ENCODE data around the gene NOD2.

Gene NOD2

DNA sequence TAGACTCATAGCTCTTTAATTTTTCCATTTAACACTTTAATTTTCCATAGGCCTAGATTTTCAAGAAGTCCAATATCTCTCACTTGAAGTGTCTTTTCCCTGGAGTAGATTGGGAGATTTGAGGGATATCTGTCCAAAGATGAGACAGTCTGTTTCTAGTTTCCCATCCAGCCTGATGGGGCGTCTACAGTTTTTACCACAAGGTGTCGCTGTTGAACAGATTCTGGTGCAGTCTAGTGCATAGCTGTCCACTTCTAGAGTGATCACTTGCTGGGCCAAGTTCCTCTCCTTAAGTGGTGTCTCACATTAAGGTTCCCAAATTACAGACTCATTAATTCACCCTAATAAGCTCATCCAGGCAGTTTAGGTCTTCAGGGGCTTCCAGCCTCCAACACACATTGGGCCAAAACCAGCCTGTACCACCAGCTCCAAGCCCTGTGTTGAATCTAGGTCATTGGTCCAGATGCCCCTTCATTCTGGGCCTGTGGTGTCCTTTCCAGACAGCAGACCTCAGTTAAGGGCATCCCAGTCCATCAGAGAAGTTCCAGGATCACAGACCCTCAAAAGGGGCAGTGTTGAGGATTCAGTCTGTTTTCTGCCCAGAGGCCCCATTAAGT lies 21.7 kb upstream of the NOD2 start:
- peak; percentile 32 for DNase-seq

DNA sequence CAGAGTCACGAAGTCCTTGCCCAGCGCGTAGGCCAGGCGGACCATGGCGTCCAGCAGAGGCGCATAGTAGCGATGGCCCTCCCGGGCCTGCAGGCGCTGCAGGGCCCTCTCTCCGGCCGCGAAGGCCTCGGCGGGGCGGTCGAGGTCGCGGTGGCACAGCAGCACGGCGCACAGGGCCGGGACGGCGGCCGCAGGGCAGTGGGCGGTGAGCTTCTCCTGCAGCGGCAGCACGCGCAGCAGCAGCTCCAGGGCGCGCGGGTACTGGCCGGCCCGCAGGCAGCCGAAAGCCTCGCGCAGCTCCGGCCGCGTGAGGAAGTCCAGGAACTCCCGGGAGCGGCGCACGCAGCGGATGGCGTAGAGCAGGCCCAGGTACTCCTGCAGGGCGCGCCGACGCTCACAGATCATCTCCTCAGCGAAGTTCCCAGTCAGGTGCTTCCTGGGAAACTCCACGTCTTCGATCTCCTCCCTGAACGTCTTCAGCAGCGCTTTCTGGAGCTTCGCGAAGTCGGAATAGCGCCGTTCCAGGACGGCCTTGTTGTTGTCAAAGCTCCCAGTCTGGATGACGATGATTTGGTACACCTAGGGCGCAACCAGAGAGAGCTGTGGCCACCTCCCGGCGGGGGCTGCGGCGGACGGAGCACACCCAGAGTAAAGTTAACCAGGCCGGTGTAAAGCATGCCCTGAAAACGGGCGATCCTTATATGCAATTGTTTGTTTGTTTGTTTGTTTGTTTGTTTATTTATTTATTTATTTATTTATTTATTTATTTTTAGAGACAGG lies 19.7 kb upstream of the NOD2 start:
- no peak for DNase-seq

DNA sequence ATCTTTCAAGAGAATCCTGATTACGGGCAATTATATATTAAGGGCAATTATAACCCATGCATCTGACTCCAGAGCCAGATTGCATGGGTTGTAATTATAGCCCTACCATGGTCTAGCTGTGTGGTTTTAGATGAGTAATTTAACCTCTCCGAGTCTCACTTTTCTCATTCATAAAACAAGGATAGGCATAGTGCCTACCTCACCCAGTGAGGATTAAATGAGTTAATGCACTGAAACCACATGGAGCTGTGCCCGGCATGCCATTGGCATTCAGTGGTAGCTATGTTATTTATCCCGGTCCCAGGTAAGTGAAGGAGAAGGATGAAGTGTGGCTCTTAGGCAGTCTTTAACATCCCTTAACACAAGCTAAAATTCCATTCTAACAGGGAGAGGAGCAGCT lies 18.6 kb upstream of the NOD2 start:
- DNase-seq = no peak

DNA sequence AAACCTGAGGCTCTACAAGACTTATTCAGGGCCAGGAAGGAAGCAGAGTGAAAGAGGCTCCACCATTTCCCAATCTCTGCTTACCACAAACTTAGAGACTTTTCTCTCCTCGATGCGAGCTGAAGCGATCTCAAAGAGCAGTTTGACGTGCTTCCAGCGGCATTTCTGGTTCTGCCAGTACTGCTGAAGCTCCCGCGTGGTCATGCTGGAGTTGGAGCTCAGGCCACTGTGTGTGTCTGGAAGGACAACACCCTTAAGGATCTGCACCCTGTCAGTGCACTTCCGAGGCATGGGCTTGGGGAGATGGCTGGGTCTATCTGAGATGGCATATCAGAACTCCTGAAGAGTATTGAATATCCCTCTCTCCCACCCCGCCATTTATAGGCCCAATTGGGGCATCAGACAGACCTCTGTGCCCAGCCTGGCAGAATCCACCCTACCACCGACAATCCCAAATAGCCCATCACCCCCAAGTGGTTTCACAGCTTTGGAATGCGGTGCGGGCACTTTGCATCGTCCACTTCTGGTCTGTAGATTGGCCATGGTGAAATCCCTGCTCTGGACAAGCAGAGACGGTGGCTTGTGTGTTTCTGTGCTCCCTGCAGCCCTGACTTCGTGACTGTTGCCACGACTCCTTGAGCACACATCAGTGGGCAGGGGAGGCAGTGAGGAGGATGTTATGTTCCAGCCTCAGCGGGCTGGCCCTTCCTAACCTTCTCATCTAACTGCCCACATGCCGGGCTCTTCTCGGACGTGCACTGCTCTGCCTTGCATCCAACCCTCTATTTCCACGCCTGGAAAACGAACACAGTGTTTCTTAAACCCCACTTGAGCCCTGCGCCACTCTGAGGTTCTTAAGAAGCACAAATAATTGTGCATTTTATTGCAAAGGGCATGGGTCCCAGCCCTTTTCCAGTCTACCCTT lies 17.5 kb upstream of the NOD2 start:
- DNase-seq = no peak

DNA sequence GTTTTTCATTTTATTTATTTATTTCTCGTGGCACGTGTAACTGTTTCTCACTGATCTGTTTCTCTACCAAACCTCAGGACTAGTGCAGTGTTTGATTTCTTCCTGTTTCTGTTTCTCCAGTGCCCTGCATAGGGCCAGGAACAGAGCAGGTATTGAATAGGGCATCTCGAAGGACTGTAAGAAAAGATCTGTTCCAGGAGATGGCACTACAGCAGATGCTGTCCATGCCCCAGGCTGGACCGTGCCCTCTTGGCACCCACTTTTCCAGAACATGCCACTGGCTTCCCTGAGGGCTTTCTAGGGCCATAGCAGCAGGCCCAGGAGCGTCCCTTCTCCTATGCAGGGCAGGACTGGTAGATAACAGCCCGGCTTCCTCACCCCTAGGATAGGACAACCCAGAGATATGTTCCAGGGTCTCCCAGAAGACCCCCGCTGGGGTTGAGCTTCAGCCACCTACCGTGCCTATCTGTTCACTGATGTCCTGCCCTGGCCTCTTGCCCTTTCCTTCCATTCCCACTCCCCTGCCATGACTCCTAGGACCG lies 16.7 kb upstream of the NOD2 start:
- DNase-seq = no peak

DNA sequence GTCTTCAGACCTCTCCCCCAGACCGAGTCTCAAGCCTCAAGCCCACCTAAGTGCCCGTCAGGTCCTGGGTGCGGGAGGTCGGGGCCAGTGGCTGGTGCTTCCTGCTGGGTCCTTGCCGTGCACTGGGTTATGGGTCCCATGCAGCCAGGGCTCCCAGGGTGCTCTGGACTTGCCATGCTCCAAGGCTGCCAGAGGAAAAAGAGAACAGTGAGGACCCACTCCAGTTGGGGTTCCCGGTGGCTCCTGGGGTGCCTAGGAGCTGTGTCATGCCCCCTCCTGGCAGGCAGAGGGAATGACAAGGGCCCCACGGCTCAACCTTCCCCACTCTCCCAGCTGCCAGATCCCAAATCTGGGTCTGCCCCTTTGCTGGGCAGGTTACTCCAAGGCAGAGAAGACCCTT lies 16.1 kb upstream of the NOD2 start:
- no peak for DNase-seq

DNA sequence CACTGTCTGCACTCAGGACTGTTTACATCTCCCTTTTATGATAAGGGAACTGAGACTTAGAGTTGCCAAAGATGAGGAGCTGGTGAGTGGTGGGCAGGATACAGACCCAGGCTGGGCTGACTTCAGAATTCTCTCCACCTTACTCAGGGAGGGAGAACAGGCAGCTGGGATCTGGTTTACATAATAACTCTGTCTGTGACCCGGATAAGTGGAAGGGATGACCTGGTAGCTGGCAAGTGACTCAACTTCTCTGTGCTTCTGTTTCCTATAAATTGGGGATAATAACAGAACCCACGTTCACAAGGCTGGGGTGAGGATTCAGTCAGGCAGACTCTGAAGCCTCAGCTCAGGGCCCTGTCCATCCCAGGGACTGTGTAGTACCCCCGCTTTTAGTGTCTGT lies 14.9 kb upstream of the NOD2 start:
- DNase-seq = no peak

DNA sequence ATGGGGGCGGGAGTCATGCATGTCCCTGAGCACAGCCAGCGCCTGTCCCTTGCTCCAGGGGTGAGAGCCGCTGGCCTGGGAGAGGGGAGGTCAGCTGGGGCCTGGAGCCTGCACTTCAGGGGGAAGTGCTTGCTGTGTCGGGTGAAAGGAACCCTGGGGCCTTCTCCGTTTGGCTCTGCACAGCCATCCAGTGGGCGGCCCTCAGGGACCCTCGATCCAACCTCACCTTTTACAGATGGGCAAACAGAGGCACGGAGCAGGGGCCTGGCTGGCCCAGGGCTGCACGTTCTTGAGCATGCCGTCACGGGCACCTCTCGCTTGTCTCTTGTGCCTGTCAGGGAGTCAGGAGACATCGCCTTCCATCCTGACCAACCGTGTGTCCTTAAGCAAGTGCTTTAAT lies 14.1 kb upstream of the NOD2 start:
- DNase-seq = no peak

DNA sequence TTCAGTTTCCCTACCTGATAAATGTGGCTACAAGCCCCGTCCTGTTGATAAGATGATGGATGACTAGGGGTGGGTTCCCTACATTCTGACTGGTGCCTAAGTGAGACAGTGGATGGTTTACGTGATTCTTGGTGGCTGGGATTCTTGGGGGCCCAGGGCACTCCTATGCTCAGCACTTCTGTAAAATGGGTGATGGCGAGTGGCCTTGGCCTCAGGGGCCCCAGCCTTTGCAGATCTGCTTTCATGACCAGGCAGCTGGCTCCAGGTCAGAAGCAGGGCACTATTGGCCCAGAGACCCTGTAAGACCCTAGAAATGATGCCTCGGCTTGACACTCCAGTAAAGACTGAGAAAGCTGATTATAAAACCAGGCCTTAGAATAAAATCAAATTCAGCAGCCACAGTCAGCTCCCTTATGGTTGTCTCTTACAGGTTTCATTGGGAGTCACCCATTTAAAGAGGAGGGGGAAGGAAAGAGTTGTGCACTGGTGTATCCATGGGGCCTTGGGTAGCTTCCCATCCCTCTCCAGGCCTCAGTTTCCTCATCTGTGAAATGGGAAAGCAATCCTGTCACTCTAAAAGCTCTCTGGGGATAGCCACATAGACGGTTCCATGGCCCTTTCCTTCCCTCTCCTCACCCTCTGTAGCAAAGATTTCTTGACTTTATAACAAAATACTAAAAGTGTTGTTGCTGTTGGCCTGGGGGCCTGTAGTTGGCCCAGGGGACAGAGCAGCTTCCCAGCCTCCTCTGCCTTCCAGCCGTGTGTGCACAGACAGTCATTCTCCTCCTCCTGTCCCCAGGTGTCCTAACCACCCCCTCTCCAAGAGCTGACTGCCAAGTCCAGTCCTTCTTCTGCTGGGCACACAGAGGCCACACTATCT lies 13.5 kb upstream of the NOD2 start:
- DNase-seq = no peak

DNA sequence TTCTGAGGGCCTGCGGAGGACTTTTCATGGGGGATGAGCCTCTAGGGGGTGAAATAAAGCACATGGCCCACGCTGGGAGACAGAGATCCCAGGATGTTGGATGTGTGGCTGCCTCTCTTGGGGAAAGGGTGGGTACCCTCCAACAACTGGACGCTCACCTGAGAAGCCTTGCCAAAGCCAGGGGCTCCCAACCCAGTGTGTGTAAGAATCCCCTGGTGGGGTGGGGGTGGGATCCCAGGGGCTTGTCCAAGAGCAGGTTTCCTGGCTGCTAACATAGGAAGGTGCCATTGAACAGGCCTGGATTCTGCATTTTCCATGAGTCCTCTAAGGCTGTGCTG lies 12.9 kb upstream of the NOD2 start:
- DNase-seq = no peak

DNA sequence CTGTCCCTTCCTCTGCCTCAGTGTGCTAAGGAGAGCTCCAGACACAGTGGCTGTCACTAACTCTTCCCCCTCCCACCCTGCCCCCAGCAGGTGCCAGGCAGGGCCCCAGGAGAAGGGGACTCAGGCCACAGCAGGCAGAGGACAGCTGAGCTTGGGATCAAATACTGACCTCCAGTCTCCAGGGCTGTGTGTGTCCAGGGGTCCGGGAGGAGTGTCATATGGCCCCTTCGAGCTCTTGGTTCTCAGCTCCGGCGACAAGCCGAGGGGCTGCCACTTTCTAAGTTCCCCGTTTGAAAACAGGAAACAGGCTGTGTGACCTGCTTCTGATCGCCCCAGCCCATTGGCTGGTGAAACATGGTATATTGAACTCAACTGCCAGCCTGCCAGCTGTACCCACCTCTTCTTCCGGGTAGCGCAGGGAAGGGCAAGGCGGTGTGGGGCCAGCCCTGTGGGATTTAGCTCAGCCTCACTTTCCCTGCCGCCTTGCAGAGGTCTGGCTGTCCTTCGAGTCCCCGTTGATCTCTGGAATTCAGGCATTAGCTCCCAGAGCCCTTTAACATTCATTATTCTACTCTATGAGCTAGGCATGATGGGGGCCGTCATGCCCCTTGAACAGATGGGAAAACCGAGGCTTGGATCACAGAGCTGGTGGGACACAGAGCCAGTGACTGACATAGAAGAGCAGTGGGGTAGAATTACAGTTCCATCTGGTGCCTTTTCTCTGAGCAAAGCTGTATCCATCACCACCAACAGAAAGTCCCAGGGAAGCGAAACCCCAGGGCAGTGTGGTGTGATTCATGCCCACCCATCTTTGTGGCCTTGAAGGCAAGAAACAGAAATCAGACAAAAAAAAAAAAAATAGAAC lies 12.2 kb upstream of the NOD2 start, which contains the start of gene SNX20:
TSS of gene SNX20 (minus strand) at position 292 of the 865 bp plus-strand sequence. CDS start 3,786 bp downstream, outside the sequence.
- no peak for DNase-seq

DNA sequence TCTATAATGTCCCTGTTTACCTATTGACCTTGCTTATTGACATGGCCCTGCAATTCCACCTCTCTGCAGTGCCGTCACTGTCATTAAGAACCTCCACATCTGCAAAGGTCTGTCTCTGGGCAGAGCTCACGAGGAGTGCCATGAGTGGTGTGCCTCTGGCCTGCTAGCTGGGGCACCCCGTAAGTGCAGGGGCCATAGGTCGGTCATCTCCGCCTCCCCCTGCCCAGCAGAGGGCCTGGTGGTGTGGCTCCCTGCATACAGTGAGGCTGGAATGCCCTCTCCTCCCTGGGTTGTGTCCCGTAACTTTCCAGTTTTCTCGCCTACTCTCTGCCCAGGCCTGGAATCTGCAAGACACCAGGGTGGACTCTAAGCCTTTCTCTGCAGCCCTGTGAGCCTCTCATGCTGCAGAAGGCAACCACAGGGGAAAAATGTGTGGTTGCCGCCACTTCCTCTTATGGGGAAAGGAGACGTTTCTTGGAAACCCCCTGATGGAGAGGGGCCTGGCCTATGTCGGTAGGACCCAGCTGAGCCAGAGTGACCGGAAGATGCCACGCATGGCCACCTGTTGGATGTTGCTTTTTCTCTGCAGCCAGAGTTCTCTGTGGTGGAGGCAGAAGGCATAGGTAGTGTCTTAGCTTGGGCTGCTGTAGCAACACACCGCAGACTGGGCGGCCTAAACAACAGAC lies 9.6 kb upstream of the NOD2 start:
- DNase-seq = no peak

DNA sequence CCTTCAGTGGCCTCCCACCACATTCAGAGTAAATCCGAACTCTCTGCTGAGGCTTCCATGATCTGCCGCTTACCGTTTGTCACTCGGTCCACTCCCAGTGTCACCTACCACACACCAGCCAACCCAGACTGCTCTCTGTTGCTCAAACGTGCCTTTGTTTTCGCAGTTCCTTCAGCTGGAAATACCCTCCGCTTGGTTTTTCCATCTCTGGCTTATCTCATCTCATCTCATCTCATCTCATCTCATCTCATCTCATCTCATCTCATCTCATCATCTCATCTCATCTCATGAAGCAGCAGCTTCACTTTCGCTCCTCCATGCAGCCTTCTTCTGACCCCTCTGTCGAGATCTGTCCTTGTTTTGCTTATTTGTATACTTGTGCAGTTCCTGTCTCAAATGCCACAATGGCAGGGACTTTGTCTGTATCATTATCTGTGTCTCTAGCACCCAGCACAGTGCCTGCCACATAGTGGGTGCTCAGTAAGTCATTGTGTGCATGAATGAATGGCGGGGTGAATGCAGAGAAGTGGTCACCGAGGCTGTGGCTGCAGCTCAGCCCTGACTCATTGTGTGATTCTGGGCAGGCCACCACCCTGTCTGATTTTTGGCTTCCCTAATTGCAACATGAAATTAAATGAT lies 8.5 kb upstream of the NOD2 start:
- no peak for DNase-seq

DNA sequence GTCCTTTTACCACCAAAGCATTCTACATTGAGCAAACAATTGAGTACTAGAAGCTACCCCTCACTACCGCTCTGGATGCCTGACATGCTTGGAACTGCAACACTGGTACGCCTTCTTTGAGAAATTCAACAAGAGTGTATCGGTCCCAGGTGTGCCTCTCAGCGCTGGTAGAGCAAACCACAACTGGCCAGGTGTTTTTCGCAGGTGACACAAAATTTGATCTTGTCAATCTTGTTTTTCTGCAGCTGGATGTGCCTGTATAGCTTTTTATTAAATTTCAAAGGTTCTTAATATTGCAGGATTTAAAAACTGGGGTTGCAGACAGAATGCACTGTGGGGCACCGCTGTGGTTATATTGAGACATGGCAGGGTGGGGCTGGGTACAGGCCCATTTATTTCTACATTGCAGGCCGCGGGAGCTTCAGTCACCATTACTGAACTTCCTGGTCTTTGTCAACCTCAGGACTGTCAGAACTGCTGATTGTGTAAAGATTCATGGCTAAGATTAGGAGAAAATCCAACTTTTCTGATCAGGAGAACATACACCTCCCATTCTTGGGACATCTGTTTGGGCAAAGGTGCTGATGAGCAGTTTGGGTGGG lies 7.8 kb upstream of the NOD2 start:
- no peak for DNase-seq

DNA sequence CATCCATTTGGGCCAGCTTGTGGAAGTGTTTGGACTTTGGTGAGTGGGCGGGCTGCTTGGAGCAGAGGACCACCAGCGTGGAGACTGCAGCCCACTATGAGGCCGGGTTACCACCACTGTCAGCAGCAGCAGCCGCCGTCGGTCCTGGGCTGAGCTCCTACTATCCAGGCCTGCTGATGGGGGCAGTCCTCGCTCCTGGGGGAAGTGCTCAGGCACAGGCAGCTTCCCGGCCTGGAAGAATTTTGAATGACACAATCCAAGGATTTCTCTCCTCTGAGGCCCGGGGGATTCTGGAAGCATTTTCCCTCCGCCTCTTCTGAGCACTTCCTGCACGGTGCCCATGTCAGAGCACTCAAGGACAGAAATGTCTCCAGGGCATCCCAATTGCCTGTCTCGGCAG lies 5.3 kb upstream of the NOD2 start:
- no peak for DNase-seq

DNA sequence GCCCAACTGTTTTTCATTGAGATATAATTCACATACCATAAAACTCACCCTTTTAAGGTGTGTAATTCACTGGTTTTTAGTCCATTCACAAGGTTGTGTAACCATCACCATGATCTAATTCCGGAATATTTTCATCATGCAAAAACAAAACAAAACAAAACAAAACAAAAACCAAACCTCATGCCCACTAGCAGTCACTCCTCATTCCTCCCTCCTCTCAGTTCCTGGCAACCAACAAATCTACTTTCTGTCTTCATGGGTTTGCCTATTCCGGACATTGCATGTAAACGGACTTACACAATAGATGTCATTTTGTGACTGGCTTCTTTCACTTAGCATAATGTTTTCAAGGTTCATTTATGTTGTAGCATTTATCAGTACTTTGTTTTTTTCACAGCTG lies 4.5 kb upstream of the NOD2 start:
- DNase-seq = no peak

DNA sequence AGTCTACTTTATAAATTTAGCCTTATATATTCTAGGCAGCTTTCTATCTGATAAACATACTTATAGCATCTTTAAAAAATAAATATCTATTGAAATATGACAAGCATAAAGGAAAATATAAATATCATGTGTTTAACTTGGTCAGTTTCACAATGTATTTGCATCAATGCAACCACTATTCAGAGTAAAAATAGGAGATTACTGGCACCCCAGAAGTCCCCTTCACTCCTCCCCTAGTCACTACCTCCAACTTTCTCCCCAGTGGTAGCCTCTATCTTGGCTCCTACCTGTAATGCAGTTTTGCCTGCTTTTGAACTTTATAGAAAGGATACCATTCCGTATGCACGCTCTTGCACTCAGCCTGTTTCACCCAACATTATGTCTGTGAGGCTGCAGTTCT lies 3.2 kb upstream of the NOD2 start:
- DNase-seq = no peak

DNA sequence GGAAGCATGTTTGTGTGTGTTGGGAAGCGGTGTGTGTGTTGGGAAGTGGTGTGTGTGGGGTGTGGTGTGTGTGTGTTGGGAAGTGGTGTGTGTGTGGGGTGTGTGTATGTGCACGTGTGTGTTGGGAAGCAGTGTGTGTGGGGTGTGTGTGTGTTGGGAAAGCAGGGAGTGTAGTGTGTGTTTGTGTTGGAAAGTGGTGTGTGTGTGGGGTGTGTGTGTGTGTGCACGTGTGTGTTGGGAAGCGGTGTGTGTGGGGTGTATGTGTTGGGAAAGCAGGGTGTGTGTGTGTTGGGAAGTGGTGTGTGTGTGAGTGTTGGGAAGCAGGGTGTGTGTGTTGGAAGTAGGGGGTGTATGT lies 785 bp upstream of the NOD2 start:
- no peak for DNase-seq

DNA sequence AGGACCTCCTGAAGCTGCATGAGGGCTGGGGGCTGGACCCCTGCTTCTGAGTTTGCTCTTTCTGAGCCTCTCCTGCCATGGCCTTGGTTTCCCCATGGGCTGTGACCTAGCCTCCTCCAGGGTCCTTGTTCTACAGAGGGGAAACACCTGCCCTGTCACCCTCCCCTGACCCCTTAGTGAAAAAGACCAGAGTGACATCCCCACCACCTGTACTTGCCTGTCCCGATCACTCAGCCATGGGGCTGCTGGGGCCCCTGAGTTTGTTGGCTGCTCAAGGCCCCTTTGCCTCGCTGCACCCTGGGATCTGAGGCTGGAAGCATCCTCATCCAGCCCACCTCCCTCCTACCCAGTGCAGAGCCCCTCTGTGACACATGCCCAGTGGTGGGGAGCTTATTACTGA lies 800 bp downstream of the NOD2 start:
- DNase-seq = no peak

Measured in EL (cell line).